ENCODE measurements around the gene RXFP1. TPM values are rescaled to one million over a fixed set of nuclear protein-coding genes. Genes with fewer than 3 reads are reported as not detected.

The RXFP1 gene
- total RNA-seq, 1 donor from 2014 or later = 0.10 TPM

GRCh38 chr4:158671915-158672806, 150.5 kb downstream of the RXFP1 start, which contains the start of gene ETFDH:
TSS of gene ETFDH (plus strand) at chr4:158672296. CDS start at chr4:158672457, 161 bp downstream.
- DNase-seq (ENCODE audit: low spot score) = peak; percentile 99

- no peak for DNase-seq (ENCODE audit: low spot score)
These were observed 152.0 kb downstream of the RXFP1 start for GRCh38 chr4:158673633-158674032.

- DNase-seq (ENCODE audit: low spot score) = no peak
These were observed 154.4 kb downstream of the RXFP1 start for GRCh38 chr4:158676076-158676475.

DNA sequence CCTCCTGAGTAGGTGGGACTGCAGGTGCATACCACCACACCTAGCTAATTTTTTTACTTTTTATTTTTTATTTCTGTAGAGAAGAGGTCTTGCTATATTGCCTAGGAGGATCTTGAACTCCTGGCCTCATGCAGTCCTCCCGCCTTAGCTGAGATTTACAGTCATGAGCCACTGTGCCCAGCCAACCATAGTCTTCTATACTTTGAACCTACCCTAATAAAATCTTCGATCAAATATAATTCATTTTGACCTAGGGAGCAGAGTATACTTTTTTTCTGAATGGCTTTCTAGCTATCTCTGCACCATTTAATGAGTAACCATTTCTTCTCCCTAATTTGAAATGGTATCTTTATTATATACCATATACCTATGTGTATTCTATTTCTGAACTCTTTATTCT, 157.1 kb downstream of the RXFP1 start:
- DNase-seq (ENCODE audit: low spot score) = no peak

DNA sequence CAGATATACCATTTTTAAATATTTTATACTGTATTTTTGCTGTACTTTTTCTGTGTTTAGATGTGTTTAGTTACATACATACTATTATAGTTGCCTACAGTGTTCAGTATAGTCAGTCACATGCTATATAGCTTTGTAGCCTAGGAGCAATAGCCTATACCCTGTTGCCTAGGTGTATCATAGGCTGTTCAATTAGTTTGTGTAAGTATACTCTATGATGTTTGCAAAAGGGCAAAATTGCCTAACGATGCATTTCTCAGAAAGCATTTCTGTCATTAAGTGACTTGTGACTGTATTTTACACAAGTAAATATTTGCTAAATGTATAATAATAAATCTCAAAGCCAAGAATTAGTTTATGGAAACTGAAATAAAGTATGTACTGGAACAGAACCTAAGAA, 159.9 kb downstream of the RXFP1 start:
- no peak for DNase-seq (ENCODE audit: low spot score)

DNA sequence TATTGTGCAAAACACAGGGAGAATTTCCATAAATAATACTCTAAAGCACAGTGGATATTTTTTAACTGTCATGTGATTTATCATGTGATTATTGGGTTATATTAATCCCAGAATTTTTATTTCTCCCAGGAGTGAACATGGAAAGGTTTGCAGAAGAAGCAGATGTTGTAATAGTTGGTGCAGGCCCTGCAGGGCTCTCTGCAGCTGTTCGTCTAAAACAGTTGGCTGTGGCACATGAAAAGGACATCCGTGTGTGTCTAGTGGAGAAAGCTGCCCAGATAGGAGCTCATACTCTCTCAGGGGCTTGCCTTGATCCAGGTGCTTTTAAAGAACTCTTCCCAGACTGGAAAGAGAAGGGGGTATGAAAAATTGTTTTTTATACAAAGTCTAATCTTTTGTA, 160.4 kb downstream of the RXFP1 start:
- DNase-seq (ENCODE audit: low spot score) = no peak

GRCh38 chr4:158688813-158689212, 167.1 kb downstream of the RXFP1 start:
- no peak for DNase-seq (ENCODE audit: low spot score)

Other genes starting within 250 kb of the RXFP1 start
- gene C4orf46, start 150.0 kb downstream of the RXFP1 start, total RNA-seq = 3.4 TPM
- 32.7 TPM for gene ETFDH, start 150.4 kb downstream of the RXFP1 start, total RNA-seq
- 20.9 TPM for gene PPID, start 201.5 kb downstream of the RXFP1 start, total RNA-seq
- gene FNIP2, start 247.1 kb downstream of the RXFP1 start, total RNA-seq = 45.6 TPM